ENCODE measurements around the gene DLG2.

- TF ChIP-seq CTCF (IDR thresholded peaks at IDR 0.05 in 4 of 5, conservative IDR thresholded peaks at IDR 0.05 in 1 of 5) (no peak), POLR2A (IDR thresholded peaks at IDR 0.05) (no peak)
These were observed 906.3 kb downstream of the DLG2 start for GRCh38 chr11:84720706-84721402.
